GM18499 (cell line): ENCODE measurements around the gene SLC7A1.

Experiments used
- ATAC-seq: cut with Tn5 transposase; IDR thresholded peaks from one replicate; pipeline ENCODE4 v1.9.1; 2021; ENCODE audit warnings: moderate number of reproducible peaks; ENCODE audit not compliant: insufficient read depth, unreplicated experiment

Gene SLC7A1

DNA sequence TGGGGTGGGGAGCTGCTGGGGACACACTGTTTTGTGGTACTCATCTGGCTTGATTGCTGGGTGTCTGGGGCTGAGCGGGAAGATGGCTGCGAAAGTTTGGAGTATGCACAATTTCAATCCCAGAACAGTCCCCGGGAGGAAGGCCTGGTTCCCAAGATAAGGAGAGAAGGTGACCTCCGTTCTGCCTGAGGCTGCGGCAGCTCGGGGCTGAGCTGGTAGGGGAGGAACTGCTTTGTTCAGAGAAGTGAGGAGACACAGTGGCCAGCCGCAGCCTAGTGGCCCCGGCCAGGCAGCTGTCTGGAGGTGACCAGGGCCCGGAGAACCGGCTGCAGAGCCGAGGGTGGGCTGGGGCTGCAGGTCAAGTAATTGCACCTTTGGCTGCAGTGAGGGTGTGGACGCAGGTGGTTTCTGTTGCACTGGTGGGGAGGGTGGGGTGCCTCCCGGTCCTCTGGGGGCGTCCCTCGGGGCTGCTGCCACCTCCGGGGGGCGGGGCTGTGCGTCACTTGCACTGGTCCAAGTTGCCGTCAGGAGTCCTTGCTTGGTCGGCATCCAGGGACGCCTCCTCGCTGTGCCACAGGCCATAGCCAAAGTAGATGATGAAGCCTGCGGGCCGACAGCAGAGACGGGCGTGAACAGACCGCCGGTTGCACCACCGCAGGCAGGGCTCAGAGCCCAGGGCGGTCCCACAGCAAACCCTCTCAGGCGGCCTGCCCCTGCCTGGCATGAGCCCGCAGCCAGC is 81.3 kb downstream of the SLC7A1 start:
- ATAC-seq, result no peak

DNA sequence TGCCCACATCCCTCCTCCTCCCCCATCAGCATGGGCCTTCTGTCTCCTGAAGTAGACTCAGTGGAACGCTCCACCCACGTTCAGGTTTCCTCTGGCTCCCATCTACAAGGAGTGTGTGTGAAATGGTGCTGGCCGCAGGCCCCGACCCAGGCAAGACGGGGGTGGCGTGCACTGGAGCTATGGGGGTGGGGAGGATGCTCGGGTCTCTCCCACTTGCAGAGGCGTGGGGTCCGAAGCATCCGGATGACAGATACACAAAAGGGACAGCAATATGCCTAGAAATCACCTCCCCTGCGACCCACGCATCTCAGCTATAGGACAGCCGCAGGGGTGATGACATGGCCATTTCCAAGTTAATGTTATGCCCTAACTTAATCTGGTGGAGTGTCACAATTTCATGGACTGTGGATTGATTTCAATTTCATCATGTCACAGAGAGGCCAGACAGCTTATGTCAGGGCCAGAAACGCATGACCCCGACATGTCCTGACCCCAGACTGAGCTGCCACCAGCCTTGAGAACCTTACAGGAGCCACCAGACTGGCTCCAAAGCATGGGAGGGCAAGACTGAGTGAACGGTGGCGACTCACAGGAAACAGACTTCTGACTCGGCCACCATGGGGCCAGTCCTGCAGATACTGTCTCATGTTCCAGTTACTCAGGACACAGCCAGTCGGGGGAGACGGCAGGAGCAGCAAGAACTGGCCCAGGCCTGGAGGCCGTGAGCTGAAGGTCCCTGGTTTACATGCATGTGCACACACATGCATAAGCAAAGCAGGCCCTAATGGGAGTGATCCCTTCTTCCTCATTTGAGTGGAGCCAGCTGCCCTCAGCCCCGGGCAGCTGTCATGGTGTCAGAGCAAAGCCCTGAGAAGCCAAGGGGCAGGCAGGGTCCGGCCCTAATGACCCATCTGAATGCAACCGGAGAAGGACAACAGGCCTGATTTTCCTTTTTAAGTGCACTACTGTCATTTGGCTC is 82.2 kb downstream of the SLC7A1 start:
- ATAC-seq, result no peak

DNA sequence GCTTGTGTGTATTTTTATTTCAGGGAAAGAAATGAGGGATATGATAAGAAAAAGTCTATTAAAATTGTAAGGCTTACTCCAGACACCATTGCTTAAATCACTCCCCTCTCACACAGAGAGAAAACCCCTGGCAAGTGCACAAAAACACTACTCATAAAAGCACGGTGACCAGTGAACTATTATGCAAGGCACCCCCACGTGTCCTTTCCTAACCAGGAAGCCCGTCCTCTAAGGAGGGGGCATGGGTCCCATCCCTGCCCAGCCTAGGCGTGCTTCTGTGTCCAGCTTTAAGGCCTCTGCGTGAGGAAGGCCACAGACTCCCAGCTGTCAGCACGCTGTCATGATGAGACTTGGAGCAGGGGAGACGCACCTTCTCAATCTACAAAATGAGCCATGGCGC is 83.5 kb downstream of the SLC7A1 start:
- no peak for ATAC-seq

- no peak for ATAC-seq
Observed at GRCh38 chr13:29511106-29511796, 84.2 kb downstream of the SLC7A1 start.

DNA sequence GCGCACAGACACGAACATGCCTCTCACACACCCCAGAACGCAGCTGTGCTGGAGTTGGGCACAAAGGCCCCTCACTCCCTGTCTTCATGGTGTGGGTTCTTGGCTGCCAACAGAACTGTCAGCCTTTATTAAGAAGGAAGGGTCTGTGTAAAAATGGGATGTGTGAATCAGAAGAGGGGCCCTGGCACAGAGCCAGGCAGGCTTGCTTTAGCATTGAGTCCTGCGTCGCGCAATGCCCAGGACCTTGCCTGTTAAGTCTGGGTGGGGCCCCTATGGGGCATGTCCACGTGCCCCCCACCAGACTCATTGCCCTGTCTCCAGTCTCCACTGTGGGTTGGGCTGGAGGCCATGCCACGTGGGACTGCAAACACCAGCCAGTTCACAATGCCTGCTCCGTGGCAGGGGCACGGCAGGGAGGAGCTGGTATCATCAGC is 84.8 kb downstream of the SLC7A1 start:
- no peak for ATAC-seq

GRCh38 chr13:29509999-29510589 is 85.4 kb downstream of the SLC7A1 start:
- no peak for ATAC-seq

- ATAC-seq, result no peak
Observed at GRCh38 chr13:29508876-29509252, 86.6 kb downstream of the SLC7A1 start.

DNA sequence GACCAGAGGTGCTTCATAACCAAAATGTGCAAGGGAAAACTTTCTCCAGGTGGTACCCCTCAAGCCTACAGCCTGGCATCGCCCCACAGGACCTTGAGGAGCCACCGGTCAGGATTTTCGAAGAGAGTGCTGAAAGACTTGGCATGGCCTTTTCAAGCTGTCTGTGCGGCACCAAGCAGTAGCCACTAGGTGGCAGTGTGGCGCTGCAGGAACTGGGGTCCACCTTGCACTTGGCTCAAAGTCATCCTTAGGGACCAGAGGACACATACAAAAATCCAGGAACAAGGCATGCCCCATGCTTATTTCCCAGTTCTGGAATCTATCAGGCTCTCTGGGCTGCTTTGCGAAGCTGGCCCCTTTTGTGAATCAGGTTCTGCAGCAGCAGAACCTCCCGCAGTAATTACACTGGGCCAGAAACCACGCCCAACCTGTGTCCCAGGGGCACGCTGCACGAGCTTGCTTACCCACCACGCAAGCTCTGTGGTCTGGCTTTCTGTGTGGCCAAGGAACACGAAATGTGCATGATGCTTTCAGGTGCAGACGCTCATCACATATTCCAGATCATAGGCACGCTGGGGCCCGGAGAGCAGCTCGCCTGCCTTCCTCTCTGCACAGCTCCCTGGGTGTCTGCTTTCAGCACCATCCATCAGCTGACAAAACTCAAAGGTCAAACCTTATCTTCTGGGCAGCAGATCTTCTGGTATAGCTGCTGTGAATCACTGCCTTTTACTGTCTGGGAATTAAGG is 87.2 kb downstream of the SLC7A1 start:
- no peak for ATAC-seq

GRCh38 chr13:29507356-29507755 is 88.1 kb downstream of the SLC7A1 start:
- no peak for ATAC-seq

DNA sequence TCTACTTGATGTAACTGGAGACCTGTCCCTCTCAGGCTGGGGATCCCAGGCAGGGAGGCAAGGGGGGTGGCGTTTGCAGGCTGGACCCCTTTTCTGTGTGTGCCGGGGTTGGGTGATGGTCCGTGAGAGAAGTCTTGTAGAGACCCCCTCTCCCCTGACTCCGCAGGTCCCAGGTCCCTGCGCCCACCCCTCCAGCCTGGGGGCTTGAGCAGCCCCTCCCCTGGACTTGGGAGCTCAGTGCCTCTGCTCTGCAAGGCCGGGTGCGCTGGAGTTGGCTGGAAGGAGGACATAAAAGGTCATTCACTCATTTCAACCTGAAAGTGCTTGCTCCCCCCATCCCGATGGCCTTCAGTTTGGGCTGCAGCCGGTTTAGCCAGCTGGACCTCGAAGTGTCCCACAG is 89.5 kb downstream of the SLC7A1 start:
- ATAC-seq, result no peak

DNA sequence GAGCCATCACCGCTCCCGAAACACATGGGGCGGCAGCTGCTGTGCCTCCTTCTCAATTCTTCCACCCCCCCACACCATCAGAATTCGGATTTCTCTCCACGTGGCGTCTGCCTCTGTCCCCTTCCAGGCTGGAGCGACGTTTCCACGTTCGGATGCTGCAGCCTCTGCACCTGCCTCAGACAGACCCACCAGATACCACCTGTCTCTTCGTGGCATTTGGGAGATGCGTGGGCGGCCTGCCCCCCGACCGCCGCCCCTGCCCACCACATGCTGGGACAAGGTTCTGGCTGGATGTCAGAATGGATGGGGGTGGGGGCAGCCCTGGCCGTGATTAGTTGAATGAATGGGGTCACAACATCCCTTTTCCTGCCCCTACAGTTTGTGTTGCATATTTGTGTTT is 90.0 kb downstream of the SLC7A1 start:
- no peak for ATAC-seq

DNA sequence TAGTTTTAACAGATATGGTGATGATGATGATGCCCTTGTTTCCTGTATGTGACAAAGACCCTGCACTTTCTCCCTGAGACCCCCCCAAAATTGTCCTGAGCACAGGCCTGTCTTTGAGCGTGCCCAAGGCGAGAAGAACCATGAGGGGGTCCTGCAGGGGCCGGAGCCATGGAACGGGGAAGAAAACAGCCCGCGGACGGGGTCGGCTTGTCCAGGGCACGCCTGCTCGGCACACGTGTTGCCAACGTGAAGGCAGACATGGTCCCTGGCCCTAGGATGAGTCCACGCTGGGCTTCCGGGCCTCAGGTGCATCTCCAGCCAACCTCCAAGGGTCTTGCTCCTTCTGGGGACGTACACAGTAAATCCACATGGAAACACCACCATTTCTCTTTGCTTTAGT is 90.8 kb downstream of the SLC7A1 start:
- ATAC-seq, result no peak

- ATAC-seq, result no peak
Observed at GRCh38 chr13:29503041-29503837, 92.2 kb downstream of the SLC7A1 start.

GRCh38 chr13:29502391-29503008 is 93.0 kb downstream of the SLC7A1 start:
- ATAC-seq, result no peak

GRCh38 chr13:29501674-29502073 is 93.8 kb downstream of the SLC7A1 start:
- ATAC-seq, result no peak

DNA sequence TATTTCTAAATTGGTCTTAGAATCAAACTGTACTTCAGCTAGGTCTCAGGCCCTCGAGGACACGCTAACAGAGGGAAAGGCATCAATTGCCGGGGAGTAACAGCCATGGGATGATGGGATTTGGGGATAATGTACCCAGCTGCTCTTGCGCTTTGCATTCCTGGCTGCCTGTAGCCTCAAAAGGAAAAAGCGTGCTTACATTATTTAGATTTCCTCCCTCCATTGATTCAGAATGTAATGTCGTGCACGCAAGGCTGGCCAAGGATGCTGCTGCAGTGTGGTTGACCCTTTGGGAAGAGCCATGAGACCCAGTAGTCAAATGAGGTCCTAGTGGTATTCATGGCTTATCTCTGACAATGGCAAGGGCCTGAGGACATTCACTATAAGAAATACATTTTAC is 95.1 kb downstream of the SLC7A1 start:
- no peak for ATAC-seq

GRCh38 chr13:29499506-29500165 is 95.9 kb downstream of the SLC7A1 start:
- no peak for ATAC-seq

GRCh38 chr13:29498426-29499040 is 97.0 kb downstream of the SLC7A1 start:
- ATAC-seq, result no peak
